ENCODE results near the gene CUEDC1.

The CUEDC1 gene

DNA sequence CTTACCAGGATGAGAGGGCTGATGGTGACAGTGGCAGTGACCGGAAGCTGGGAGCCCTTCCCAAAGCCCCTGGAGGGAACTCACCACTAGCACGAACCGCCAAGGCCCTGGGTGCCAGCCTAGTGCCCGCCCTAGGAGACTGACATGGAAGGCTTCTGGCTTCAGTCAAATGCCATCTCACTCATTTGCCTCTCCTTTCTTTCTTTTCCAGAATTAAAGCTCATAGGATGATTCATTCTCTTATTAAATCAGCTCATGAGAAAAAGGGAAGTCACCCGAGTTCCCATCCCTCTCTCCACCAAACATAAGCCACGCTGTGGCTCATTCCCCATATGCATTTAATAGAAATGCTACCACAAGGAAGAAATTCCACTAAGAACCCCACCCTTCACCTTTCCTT lies 12.1 kb downstream of the CUEDC1 start:
- H3K79me2 ChIP-seq = peaks cover 3% of the 10 kb centered on the region
- H3K36me3 ChIP-seq (ENCODE audit: control insufficient read depth, insufficient read depth, low read length) = no peaks in the 10 kb centered on the region
- H3K27ac ChIP-seq = no peak overlapping the region
- H2AFZ ChIP-seq = no peak overlapping the region
- no peak overlapping the region for H3K9ac ChIP-seq
- H3K4me3 ChIP-seq (ENCODE audit: low read depth, low read length) = no peak overlapping the region
- no peaks in the 10 kb centered on the region for H3K27me3 ChIP-seq (ENCODE audit: control insufficient read depth, insufficient read depth, low read length)
- no peak overlapping the region for H3K4me2 ChIP-seq (ENCODE audit: low read length)
- no peaks in the 10 kb centered on the region for H3K4me1 ChIP-seq
- TF ChIP-seq, protein P1, sequence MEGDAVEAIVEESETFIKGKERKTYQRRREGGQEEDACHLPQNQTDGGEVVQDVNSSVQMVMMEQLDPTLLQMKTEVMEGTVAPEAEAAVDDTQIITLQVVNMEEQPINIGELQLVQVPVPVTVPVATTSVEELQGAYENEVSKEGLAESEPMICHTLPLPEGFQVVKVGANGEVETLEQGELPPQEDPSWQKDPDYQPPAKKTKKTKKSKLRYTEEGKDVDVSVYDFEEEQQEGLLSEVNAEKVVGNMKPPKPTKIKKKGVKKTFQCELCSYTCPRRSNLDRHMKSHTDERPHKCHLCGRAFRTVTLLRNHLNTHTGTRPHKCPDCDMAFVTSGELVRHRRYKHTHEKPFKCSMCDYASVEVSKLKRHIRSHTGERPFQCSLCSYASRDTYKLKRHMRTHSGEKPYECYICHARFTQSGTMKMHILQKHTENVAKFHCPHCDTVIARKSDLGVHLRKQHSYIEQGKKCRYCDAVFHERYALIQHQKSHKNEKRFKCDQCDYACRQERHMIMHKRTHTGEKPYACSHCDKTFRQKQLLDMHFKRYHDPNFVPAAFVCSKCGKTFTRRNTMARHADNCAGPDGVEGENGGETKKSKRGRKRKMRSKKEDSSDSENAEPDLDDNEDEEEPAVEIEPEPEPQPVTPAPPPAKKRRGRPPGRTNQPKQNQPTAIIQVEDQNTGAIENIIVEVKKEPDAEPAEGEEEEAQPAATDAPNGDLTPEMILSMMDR (IDR thresholded peaks at IDR 0.05) = no peak
- H3K9me3 ChIP-seq (ENCODE audit: control insufficient read depth, low read length) = no peaks in the 10 kb centered on the region

DNA sequence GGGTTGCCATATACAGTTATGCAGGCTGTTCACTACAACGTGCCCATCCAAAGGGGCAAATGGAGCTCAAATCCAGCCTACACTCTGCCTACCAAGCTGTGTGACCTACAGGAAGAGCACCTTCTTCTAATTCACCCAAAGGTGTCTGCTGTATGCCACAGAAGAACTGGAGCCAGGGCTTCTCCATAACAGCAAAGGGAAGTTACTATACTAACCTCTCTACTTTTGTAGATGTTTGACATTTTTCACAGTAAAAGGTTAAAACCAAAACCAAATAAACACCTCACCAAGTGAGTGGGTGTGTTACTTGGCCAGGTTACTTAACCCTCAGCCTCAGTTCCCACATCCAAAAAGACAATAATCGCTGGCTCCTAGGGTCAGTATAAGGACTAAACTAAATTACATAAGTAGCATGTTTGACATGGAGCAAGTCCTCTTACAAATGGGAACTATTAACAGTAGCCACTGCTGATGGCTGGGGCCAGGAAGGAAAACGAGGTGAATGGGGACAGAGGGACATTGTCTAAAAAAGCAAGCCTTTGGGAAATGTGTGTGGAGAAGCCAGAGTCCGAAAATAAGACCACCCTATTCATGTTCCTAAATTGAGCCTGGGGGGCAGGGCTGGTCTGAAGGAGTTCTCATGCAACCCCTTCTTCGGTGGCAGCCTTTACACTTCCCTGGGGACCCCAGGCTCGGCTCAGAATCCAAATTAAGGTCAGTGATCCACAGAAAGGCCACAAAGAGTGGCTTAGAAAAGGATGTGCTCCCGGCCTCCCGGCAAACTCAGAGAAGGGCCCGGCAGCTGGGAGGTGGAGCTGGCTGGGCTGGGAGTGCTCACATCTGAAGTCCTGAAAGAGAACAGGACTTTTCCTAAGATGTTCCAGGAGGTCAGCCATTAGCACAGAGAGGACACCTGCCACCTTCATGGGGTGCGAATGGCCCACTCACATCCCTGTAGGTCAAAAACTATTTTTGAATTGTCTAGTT lies 13.5 kb downstream of the CUEDC1 start:
- H3K27ac ChIP-seq = no peak overlapping the region
- no peak overlapping the region for H3K4me2 ChIP-seq (ENCODE audit: low read length)
- H3K4me3 ChIP-seq (ENCODE audit: low read depth, low read length) = no peak overlapping the region
- H3K9ac ChIP-seq = no peak overlapping the region
- peaks cover 6% of the 10 kb centered on the region for H3K79me2 ChIP-seq
- H2AFZ ChIP-seq = no peak overlapping the region
- no peaks in the 10 kb centered on the region for H3K4me1 ChIP-seq
- no peaks in the 10 kb centered on the region for H3K9me3 ChIP-seq (ENCODE audit: control insufficient read depth, low read length)
- TF ChIP-seq, protein P1 (IDR thresholded peaks at IDR 0.05) = no peak
- H3K36me3 ChIP-seq (ENCODE audit: control insufficient read depth, insufficient read depth, low read length) = no peaks in the 10 kb centered on the region
- H3K27me3 ChIP-seq (ENCODE audit: control insufficient read depth, insufficient read depth, low read length) = no peaks in the 10 kb centered on the region

DNA sequence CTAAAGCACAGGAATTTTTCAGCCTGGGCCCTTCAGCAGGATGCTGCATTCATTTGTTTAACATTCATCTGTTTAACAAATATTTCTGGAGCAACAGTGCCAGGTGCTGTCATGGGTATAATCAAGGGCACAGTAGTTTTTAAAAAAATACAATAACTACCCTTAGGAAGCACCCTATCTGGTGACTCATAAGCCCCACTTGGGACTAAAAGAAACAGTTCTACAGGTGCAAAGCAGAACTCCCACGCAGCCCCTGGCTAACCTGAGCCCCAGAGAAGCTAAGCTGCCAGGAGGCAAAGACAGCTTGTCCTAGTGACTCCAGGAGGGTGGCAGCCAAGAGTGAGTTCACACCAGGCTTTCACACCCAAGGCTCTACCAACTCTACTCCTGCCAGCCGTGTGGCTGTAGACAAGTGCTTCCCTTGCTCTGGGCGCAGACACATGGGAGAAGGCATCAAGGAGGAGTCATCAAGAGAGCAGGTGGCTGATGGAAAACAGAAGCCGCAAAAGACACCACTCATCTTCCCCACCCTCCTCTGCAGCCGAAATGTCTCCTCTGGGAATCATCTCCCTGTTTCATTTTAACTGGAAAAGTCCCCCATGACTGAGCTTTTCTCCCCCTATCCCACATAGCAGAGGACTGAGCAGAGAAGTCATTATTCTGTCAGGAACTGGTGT lies 14.4 kb downstream of the CUEDC1 start:
- Histone ChIP-seq H3K27me3 (ENCODE audit: control insufficient read depth, insufficient read depth, low read length) (no peaks in the 10 kb centered on the region), H3K9ac (no peak overlapping the region), H3K4me1 (no peaks in the 10 kb centered on the region), H3K27ac (no peak overlapping the region), H2AFZ (no peak overlapping the region), H3K4me3 (ENCODE audit: low read depth, low read length) (no peak overlapping the region), H3K9me3 (ENCODE audit: control insufficient read depth, low read length) (no peaks in the 10 kb centered on the region), H3K4me2 (ENCODE audit: low read length) (no peak overlapping the region), H3K79me2 (peaks cover 6% of the 10 kb centered on the region), H3K36me3 (ENCODE audit: control insufficient read depth, insufficient read depth, low read length) (no peaks in the 10 kb centered on the region)
- TF ChIP-seq, protein P1 (IDR thresholded peaks at IDR 0.05) = no peak

DNA sequence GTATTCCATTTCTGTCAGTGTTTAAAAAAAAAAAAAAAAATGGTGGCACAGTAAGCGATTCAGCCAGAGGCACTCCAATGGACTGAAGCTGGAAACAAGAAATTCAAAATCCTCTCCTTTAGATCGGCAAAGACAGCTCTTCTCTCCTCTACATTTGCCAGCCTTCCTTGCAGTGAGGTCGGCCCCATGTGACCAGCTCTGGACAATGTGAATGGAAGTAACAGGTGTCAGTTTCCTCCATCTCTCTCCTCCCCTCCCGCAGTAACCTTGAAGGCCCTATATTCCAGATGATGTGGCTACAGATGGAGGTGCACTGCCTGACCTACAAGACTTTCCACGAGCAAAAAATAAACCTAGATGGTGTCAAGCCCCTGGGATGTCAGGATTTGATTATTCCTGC lies 15.0 kb downstream of the CUEDC1 start:
- Histone ChIP-seq H3K79me2 (peaks cover 6% of the 10 kb centered on the region), H3K4me1 (no peaks in the 10 kb centered on the region), H3K27me3 (ENCODE audit: control insufficient read depth, insufficient read depth, low read length) (no peaks in the 10 kb centered on the region), H3K4me3 (ENCODE audit: low read depth, low read length) (no peak overlapping the region), H3K9ac (no peak overlapping the region), H3K27ac (no peak overlapping the region), H2AFZ (no peak overlapping the region), H3K36me3 (ENCODE audit: control insufficient read depth, insufficient read depth, low read length) (no peaks in the 10 kb centered on the region), H3K9me3 (ENCODE audit: control insufficient read depth, low read length) (no peaks in the 10 kb centered on the region), H3K4me2 (ENCODE audit: low read length) (no peak overlapping the region)
- TF ChIP-seq, protein P1 (IDR thresholded peaks at IDR 0.05) = no peak

Measured in parathyroid adenoma (tissue), 2 donors.